BLaER1 (cell line): ENCODE data around the gene TMEM158.
A peak's percentile ranks its signal among the peaks of the same experiment; 100 is the strongest.

Source experiments
- H3K27ac ChIP-seq: shearing (Covaris generic); formaldehyde crosslinking; 2 replicates; pipeline ENCODE4 v1.8.1; 2022
- H3K27me3 ChIP-seq: shearing (Covaris generic); formaldehyde crosslinking; 2 replicates; pipeline ENCODE4 v1.8.1; 2022
- H3K36me3 ChIP-seq: shearing (Covaris generic); formaldehyde crosslinking; 2 replicates; pipeline ENCODE4 v1.8.1; 2022
- H3K4me1 ChIP-seq: shearing (Covaris generic); formaldehyde crosslinking; 2 replicates; pipeline ENCODE4 v1.8.1; 2022
- H3K4me2 ChIP-seq: shearing (Covaris generic); formaldehyde crosslinking; 2 replicates; pipeline ENCODE4 v1.8.1; 2022
- H3K4me3 ChIP-seq: shearing (Covaris generic); formaldehyde crosslinking; 2 replicates; pipeline ENCODE4 v1.8.1; 2022
- H3K9ac ChIP-seq: shearing (Covaris generic); formaldehyde crosslinking; 2 replicates; pipeline ENCODE4 v1.8.1; 2022
- H3K9me3 ChIP-seq: shearing (Covaris generic); formaldehyde crosslinking; 2 replicates; pipeline ENCODE4 v1.8.1; 2022
- H4K20me1 ChIP-seq: shearing (Covaris generic); formaldehyde crosslinking; 2 replicates; pipeline ENCODE4 v1.8.1; 2022
- Cebpa-rat ChIP-seq: shearing (Covaris generic); IDR thresholded peaks from 2 replicates; pipeline ENCODE4 v1.8.1; 2022

The TMEM158 gene

DNA sequence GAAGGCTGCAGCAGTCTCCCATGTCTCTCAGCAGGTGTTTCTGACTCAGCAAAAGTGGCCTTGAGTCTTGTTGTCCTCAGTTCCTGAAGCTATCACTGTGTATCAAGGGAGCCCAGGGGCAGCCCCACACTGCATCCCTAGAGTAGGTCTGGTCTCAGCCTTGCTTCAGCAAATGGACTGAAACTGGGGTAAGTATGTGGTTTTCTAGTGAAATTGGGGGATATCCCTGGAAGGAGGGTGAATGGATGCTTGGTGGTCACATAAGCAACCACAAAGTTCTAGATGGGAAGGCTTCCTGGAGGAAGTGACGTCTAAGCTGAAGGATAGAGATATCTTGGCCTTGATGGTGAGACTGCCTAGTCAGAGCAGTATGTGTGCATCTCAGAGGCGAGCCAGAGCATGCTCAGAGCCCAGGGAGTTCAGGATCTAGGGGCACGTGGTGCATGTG is 38.4 kb downstream of the TMEM158 start:
- no peak overlapping the region for H3K4me3 ChIP-seq
- H3K4me2 ChIP-seq = no peak overlapping the region
- no peaks in the 10 kb centered on the region for H4K20me1 ChIP-seq
- H3K9me3 ChIP-seq = no peaks in the 10 kb centered on the region
- no peak for TF ChIP-seq Cebpa-rat
- no peaks in the 10 kb centered on the region for H3K36me3 ChIP-seq
- peaks cover 7% of the 10 kb centered on the region; the same call in 1 of the 2 replicates for H3K4me1 ChIP-seq
- H3K27ac ChIP-seq = no peak overlapping the region
- H3K27me3 ChIP-seq = no peaks in the 10 kb centered on the region
- no peak overlapping the region for H3K9ac ChIP-seq

GRCh38 chr3:45186871-45187270 is 39.2 kb downstream of the TMEM158 start:
- no peak for TF ChIP-seq Cebpa-rat
- peaks cover 8% of the 10 kb centered on the region; the same call in 1 of the 2 replicates for H3K4me1 ChIP-seq
- no peaks in the 10 kb centered on the region for H3K36me3 ChIP-seq
- no peaks in the 10 kb centered on the region for H4K20me1 ChIP-seq
- no peak overlapping the region for H3K27ac ChIP-seq
- H3K9ac ChIP-seq = no peak overlapping the region
- no peak overlapping the region for H3K4me2 ChIP-seq
- no peaks in the 10 kb centered on the region for H3K27me3 ChIP-seq
- no peak overlapping the region for H3K4me3 ChIP-seq
- H3K9me3 ChIP-seq = no peaks in the 10 kb centered on the region

DNA sequence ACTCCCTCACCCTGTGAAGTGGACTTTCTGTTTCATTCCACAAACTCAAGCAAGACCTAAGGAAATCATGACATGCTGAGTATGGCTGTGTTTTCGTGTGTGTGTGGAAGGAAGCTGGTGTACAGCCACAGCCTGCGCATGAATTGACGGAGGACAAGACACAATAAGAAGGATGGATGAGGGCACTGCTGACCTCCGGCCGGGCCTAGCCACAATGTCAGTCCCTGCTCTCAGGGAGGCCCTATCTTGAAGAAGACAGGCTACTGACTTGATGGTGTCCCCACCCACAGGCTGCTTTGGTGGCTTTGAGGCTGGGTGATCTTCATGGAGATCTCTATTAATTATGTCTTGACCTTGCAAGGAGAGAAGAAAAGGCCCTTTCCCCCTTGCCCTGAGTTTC is 40.6 kb downstream of the TMEM158 start:
- H3K9me3 ChIP-seq = no peaks in the 10 kb centered on the region
- no peak overlapping the region for H3K9ac ChIP-seq
- no peaks in the 10 kb centered on the region for H4K20me1 ChIP-seq
- no peaks in the 10 kb centered on the region for H3K27me3 ChIP-seq
- no peak overlapping the region for H3K27ac ChIP-seq
- H3K36me3 ChIP-seq = no peaks in the 10 kb centered on the region
- H3K4me1 ChIP-seq = peaks cover 8% of the 10 kb centered on the region; the same call in 1 of the 2 replicates
- H3K4me3 ChIP-seq = no peak overlapping the region
- no peak for TF ChIP-seq Cebpa-rat
- no peak overlapping the region for H3K4me2 ChIP-seq

DNA sequence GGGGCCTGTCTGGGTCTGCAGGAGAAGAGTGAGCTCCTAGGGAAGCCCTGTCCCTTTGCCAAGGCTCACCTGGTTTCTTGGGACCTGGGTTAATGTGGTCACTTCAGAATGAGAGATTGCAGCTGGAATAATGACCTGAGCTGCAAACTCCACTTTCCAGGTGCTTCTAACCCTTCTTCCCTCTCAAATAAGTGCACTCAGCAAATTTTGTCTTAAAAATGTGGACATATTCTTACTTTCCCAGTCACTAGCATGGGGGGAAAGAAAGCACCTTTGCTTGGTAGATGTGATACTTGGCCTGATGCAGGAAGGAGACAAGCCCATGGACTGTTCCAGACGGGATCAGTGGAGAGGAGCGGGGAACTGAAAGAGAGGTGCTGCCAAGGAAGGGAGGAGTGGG is 41.0 kb downstream of the TMEM158 start:
- no peak overlapping the region for H3K27ac ChIP-seq
- H3K9me3 ChIP-seq = no peaks in the 10 kb centered on the region
- H3K4me1 ChIP-seq = peaks cover 8% of the 10 kb centered on the region; the same call in 1 of the 2 replicates
- H4K20me1 ChIP-seq = no peaks in the 10 kb centered on the region
- no peaks in the 10 kb centered on the region for H3K36me3 ChIP-seq
- no peak overlapping the region for H3K4me3 ChIP-seq
- no peak overlapping the region for H3K9ac ChIP-seq
- H3K27me3 ChIP-seq = no peaks in the 10 kb centered on the region
- no peak for TF ChIP-seq Cebpa-rat
- no peak overlapping the region for H3K4me2 ChIP-seq

GRCh38 chr3:45183872-45184262 is 42.2 kb downstream of the TMEM158 start:
- Histone ChIP-seq H3K36me3 (no peaks in the 10 kb centered on the region), H4K20me1 (no peaks in the 10 kb centered on the region), H3K4me2 (no peak overlapping the region), H3K4me1 (peaks cover 17% of the 10 kb centered on the region), H3K4me3 (no peak overlapping the region), H3K9ac (no peak overlapping the region), H3K27me3 (no peaks in the 10 kb centered on the region), H3K27ac (no peak overlapping the region), H3K9me3 (no peaks in the 10 kb centered on the region)
- TF ChIP-seq Cebpa-rat = no peak

GRCh38 chr3:45182915-45183871 is 42.9 kb downstream of the TMEM158 start:
- Histone ChIP-seq H3K27ac (no peak overlapping the region), H3K9me3 (no peaks in the 10 kb centered on the region), H4K20me1 (no peaks in the 10 kb centered on the region), H3K4me1 (peaks cover 17% of the 10 kb centered on the region), H3K36me3 (no peaks in the 10 kb centered on the region), H3K4me2 (peak overlapping the region; percentile 9; the same call in 1 of the 2 replicates), H3K4me3 (no peak overlapping the region), H3K27me3 (no peaks in the 10 kb centered on the region), H3K9ac (no peak overlapping the region)
- TF ChIP-seq Cebpa-rat = no peak

GRCh38 chr3:45181496-45181895 is 44.6 kb downstream of the TMEM158 start:
- H3K9ac ChIP-seq = no peak overlapping the region
- no peak overlapping the region for H3K27ac ChIP-seq
- H3K4me3 ChIP-seq = no peak overlapping the region
- H3K4me1 ChIP-seq = peaks cover 17% of the 10 kb centered on the region
- H3K4me2 ChIP-seq = no peak overlapping the region
- H4K20me1 ChIP-seq = no peaks in the 10 kb centered on the region
- no peaks in the 10 kb centered on the region for H3K36me3 ChIP-seq
- no peaks in the 10 kb centered on the region for H3K27me3 ChIP-seq
- no peak for TF ChIP-seq Cebpa-rat
- H3K9me3 ChIP-seq = no peaks in the 10 kb centered on the region

DNA sequence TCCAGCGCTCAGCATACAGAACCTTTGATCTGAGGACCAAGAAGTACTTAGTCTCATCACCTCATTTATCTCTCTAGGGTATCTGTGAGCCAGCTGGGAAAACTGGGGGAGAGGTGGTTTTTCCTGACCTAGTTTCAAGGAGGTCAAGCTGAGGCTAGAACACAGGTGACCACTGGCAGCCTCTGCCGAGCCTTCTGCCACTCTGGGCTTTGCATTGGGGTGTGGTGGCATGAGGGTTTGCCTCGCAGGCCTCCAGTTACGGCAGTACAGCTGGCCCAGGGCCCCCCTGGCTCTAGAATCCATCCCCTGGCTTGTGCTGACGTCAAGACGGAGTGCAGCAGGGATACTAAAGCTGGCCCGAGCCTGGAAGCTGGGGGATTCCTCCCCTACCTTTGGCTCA is 45.2 kb downstream of the TMEM158 start:
- H4K20me1 ChIP-seq = no peaks in the 10 kb centered on the region
- no peaks in the 10 kb centered on the region for H3K27me3 ChIP-seq
- no peak overlapping the region for H3K4me2 ChIP-seq
- no peaks in the 10 kb centered on the region for H3K36me3 ChIP-seq
- no peak overlapping the region for H3K9ac ChIP-seq
- no peak for TF ChIP-seq Cebpa-rat
- H3K4me1 ChIP-seq = peaks cover 17% of the 10 kb centered on the region
- no peak overlapping the region for H3K4me3 ChIP-seq
- no peaks in the 10 kb centered on the region for H3K9me3 ChIP-seq
- H3K27ac ChIP-seq = no peak overlapping the region

- TF ChIP-seq Cebpa-rat = no peak
- Histone ChIP-seq H3K27ac (no peak overlapping the region), H3K9ac (no peak overlapping the region), H3K27me3 (no peaks in the 10 kb centered on the region), H3K4me1 (peaks cover 17% of the 10 kb centered on the region), H3K4me2 (no peak overlapping the region), H3K36me3 (no peaks in the 10 kb centered on the region), H3K4me3 (no peak overlapping the region), H4K20me1 (no peaks in the 10 kb centered on the region), H3K9me3 (no peaks in the 10 kb centered on the region)
Observed at GRCh38 chr3:45180051-45180450, 46.0 kb downstream of the TMEM158 start.

DNA sequence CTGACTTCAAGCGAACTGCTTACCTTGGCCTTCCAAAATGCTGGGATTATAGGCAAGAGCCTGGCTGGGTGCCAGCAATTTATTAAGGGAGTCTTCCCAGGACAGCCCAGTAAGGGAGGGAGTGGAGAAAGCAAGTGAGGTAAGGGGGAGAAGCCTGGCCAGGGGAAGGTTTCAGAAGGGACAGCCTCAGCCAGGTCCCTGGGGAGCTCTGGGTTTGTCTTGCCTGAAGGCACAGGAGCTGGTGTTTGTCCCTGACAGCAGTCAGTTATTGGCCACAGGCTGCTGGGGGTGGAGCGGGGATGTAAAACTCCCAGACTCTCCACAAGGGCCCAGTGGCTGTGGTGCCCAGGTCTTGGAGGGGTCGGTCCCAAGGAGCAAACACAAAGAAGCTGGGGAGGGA is 46.9 kb downstream of the TMEM158 start:
- no peak for TF ChIP-seq Cebpa-rat

More for the DNA sequence above, 46.9 kb downstream of the TMEM158 start:
- H3K9me3 ChIP-seq = no peaks in the 10 kb centered on the region
- peaks cover 17% of the 10 kb centered on the region for H3K4me1 ChIP-seq
- no peak overlapping the region for H3K9ac ChIP-seq
- H4K20me1 ChIP-seq = no peaks in the 10 kb centered on the region
- H3K27ac ChIP-seq = no peak overlapping the region
- H3K36me3 ChIP-seq = no peaks in the 10 kb centered on the region
- H3K27me3 ChIP-seq = no peaks in the 10 kb centered on the region
- H3K4me3 ChIP-seq = no peak overlapping the region
- peak overlapping the region; percentile 39 for H3K4me2 ChIP-seq
